ENCODE results near the gene PKP4.

The PKP4 gene

GRCh38 chr2:158505448-158505934, 48.7 kb downstream of the PKP4 start:
- Histone ChIP-seq H3K79me2 (ENCODE audit: insufficient read depth, low read depth) (peaks cover 84% of the 10 kb centered on the region; the same call in 1 of the 2 replicates), H3K27ac (no peak overlapping the region), H3K4me1 (ENCODE audit: low read depth, poor library complexity, severe bottlenecking) (peaks cover 9% of the 10 kb centered on the region), H3K27me3 (ENCODE audit: insufficient read depth, low read depth) (no peaks in the 10 kb centered on the region), H4K20me1 (ENCODE audit: insufficient read depth) (peaks cover 9% of the 10 kb centered on the region; the same call in 1 of the 2 replicates), H3K4me2 (no peak overlapping the region), H3K4me3 (IDR thresholded peaks at IDR 0.05; ENCODE audit: insufficient read depth, low read depth, low read length) (no peak overlapping the region), H2AFZ (ENCODE audit: low read depth) (no peak overlapping the region), H3K9ac (no peak overlapping the region), H3K36me3 (ENCODE audit: insufficient read depth) (no peaks in the 10 kb centered on the region)
- TF ChIP-seq CTCF (conservative IDR thresholded peaks at IDR 0.05; ENCODE audit: low read depth, low read length), result no peak

GRCh38 chr2:158507141-158507540, 50.4 kb downstream of the PKP4 start:
- no peak overlapping the region for H3K4me3 ChIP-seq (IDR thresholded peaks at IDR 0.05; ENCODE audit: insufficient read depth, low read depth, low read length)
- no peak overlapping the region for H3K9ac ChIP-seq
- H3K36me3 ChIP-seq (ENCODE audit: insufficient read depth), result no peaks in the 10 kb centered on the region
- TF ChIP-seq CTCF (conservative IDR thresholded peaks at IDR 0.05; ENCODE audit: low read depth, low read length), result no peak
- no peak overlapping the region for H3K27ac ChIP-seq
- H2AFZ ChIP-seq (ENCODE audit: low read depth), result no peak overlapping the region
- peaks cover 9% of the 10 kb centered on the region for H3K4me1 ChIP-seq (ENCODE audit: low read depth, poor library complexity, severe bottlenecking)
- H3K79me2 ChIP-seq (ENCODE audit: insufficient read depth, low read depth), result peaks cover 92% of the 10 kb centered on the region; the same call in 1 of the 2 replicates
- H3K4me2 ChIP-seq, result no peak overlapping the region
- H3K27me3 ChIP-seq (ENCODE audit: insufficient read depth, low read depth), result no peaks in the 10 kb centered on the region
- peaks cover 9% of the 10 kb centered on the region; the same call in 1 of the 2 replicates for H4K20me1 ChIP-seq (ENCODE audit: insufficient read depth)

DNA sequence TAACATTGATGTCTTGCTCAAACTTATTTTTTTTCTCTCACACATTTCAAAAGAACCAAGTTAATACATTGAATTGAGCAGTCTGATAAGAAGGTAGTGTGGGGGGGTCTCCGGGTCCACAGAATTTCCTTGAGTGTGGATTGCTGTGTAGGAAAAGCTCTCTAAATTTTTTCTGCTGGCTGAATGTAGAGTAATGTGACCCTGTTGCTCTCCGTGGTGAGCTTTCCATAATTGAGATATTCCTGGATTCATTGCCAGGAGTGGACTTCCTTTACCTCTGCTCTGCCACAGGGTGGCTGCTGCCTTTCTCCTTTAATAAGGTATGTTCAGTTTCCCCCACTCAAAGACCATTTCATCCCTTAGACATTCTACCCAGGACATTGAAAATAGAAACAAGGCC, 50.9 kb downstream of the PKP4 start:
- Histone ChIP-seq H3K27me3 (ENCODE audit: insufficient read depth, low read depth) (no peaks in the 10 kb centered on the region), H4K20me1 (ENCODE audit: insufficient read depth) (peaks cover 9% of the 10 kb centered on the region; the same call in 1 of the 2 replicates), H3K27ac (no peak overlapping the region), H2AFZ (ENCODE audit: low read depth) (no peak overlapping the region), H3K36me3 (ENCODE audit: insufficient read depth) (no peaks in the 10 kb centered on the region), H3K4me3 (IDR thresholded peaks at IDR 0.05; ENCODE audit: insufficient read depth, low read depth, low read length) (no peak overlapping the region), H3K4me1 (ENCODE audit: low read depth, poor library complexity, severe bottlenecking) (peaks cover 9% of the 10 kb centered on the region), H3K4me2 (no peak overlapping the region), H3K79me2 (ENCODE audit: insufficient read depth, low read depth) (peaks cover 88% of the 10 kb centered on the region; the same call in 1 of the 2 replicates), H3K9ac (no peak overlapping the region)
- no peak for TF ChIP-seq CTCF (conservative IDR thresholded peaks at IDR 0.05; ENCODE audit: low read depth, low read length)

DNA sequence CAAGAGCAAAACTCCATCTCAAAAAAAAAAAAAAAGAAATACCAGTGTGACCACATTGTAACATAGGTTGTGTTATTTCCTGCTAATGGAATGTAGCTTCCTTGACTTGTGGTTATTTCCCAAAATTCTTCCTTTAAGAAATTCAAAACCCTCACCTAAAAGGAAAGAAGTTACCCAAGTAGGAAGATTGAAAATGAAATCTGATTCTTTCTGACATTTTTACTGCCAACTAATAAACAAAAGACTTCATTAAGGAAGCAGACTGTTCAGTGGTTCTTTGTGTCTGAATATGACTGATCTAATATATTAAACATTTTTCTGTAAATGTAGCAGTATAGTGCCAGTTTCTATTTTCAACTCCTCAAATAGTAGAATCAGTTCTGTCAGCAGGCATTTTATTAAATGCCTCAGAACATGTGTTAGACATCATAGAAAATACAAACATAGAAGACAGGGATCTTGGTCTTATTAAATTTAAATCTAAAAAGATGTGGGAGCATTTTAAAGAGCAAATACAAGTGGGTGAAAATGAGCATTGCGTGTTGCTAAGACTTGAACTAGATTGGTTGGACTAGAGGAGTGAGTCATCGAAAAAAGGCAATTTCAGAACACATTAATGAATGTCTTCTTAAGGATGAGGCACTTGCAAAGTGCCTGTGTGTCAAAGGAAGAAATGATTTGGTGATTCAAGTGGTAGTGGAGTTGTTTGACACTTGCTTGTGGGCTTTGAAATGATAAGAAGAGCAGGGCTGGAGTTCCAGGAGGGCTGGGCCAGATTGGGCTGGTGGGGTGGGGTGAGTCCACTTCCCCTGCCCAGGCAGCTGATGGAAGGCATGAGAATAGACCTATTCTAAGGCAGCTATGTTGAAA, 53.4 kb downstream of the PKP4 start:
- TF ChIP-seq CTCF (conservative IDR thresholded peaks at IDR 0.05; ENCODE audit: low read depth, low read length), result no peak
- peaks cover 8% of the 10 kb centered on the region; the same call in 1 of the 2 replicates for H4K20me1 ChIP-seq (ENCODE audit: insufficient read depth)
- H2AFZ ChIP-seq (ENCODE audit: low read depth), result no peak overlapping the region
- H3K79me2 ChIP-seq (ENCODE audit: insufficient read depth, low read depth), result peaks cover 66% of the 10 kb centered on the region; the same call in 1 of the 2 replicates
- no peaks in the 10 kb centered on the region for H3K36me3 ChIP-seq (ENCODE audit: insufficient read depth)
- H3K4me1 ChIP-seq (ENCODE audit: low read depth, poor library complexity, severe bottlenecking), result peaks cover 9% of the 10 kb centered on the region
- H3K27me3 ChIP-seq (ENCODE audit: insufficient read depth, low read depth), result no peaks in the 10 kb centered on the region
- H3K4me2 ChIP-seq, result no peak overlapping the region
- H3K27ac ChIP-seq, result no peak overlapping the region
- H3K9ac ChIP-seq, result no peak overlapping the region
- H3K4me3 ChIP-seq (IDR thresholded peaks at IDR 0.05; ENCODE audit: insufficient read depth, low read depth, low read length), result no peak overlapping the region
